Dedifferentiated amniotic fluid mesenchymal stem cell (primary cell): ENCODE measurements around the gene ZNF559.

Experiments used
- DNase-seq: peaks from one replicate; pipeline ENCODE4 v3.0.0-alpha.2; 2016; ENCODE audit errors: extremely low spot score

ZNF559 gene

DNA sequence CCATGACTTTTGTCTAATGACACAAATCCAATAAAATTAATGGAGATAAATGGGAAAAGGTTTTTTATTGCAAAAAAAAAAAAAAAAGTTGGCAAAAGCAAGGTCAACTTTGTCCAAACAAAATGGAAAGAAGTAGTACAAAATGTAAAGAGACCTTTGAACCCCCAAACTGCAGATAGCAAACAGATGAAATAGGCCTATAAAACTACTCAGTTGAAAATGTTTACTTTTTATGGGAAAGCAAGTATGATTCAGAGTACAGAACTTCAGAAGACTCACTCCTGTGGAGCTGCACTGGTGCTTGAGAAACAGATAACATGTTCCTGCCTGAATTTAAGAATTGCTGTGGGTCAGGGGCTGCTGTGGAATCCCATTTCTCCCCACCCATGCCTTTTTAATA, 29.0 kb downstream of the ZNF559 start:
- DNase-seq: no peak

DNA sequence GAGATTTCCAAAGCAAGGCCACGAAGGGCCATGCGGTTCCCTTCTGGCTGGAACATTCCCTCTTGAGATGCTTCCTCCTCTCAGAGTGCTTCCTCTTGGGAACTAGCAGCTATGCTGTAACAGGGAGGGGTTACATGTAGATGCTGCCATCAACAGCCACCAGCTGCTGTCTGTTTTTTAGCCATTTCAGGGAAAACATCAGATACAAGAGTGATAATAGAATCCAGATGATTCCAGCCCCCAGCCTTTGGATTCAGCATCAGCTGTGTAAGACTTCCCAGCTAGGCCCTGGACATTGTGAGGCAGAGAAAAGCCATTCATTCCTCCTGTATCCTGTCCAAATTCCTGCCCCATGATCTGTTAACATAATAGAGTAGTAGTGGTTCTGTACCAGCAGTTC, 30.7 kb downstream of the ZNF559 start:
- no peak for DNase-seq

DNA sequence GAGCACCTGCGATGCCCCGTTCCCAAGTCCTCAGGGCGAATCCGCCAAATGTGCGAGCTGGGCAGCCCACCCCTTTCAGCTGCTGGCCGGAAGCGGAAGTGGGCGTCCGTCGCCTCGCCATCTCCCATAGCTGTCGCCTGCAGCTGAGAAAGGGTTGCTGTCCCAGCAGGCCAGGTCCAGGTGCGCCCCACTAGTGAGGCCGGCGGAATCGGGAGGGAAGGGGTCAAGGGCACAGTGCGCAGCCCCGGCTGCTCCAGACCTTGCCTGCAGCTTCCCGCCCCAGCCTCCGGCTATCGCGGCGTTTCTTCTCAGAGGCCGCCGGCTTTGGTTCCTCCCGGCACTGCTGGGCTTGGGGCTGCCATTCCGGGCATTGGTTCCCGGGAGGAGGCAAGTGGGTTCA, 38.9 kb downstream of the ZNF559 start, which contains the start of gene ZNF177:
ZNF177 (plus strand) TSS at position 109 of the 400 bp plus-strand sequence. CDS start 15,299 bp downstream, outside the sequence.
- no peak for DNase-seq

DNA sequence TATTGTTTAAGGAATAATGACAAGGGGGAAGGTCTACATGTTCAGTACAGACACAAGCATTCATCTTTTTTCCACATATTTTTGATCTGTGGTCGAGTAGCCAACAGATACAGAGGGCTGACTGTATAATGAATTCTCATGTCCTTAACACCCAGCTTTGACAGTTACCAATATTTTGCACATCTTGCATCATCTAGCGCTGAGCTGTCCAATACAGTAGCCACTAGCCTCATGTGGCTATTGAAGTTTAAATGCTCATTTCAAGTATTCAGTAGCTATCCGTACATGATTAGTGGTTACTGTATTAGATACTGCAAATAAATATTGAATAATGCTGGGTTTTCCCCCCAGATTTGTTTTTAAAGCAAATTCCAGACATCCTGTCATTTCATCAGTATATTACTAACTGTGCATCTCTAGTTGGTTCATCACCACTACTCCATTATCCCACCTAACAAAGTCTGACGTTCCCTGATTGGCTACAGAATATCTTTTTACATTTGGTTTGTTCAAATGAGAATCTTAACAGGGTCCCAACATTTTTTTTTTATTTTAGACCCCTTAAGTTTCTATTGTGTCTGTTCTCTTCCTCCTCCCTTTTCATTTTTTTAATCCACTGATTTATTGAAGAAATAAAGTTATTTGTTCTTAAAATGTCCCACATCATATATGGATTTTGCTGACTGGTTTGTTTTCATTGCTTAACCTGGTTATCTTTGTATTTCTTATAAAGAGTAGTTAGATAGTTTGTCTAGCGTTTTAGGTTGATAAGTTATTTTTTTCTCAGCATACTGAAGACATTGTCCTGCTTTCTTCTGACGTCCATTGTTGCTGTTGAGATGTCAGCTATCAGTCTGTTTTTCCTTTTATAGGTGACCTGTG, 47.0 kb downstream of the ZNF559 start:
- DNase-seq: no peak

DNA sequence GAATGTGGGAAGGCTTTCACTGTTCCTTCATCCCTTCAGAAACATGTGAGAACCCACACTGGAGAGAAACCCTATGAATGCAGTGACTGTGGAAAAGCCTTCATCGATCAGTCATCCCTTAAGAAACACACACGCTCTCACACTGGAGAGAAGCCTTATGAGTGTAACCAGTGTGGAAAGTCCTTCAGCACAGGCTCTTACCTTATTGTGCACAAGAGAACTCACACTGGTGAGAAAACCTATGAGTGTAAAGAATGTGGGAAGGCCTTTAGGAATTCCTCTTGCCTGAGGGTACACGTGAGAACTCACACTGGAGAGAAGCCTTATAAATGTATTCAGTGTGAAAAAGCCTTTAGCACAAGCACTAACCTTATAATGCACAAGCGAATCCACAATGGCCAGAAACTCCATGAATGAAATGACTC, 57.4 kb downstream of the ZNF559 start:
- DNase-seq: no peak
